HG02870 (cell line): Measurements from ENCODE around the gene PDE8A.

ENCODE experiments used
- ATAC-seq: cut with Tn5 transposase; IDR thresholded peaks from one replicate; pipeline ENCODE4 v1.9.1; 2021; ENCODE audit warnings: mild to moderate bottlenecking, moderate library complexity; ENCODE audit not compliant: unreplicated experiment

Gene PDE8A

DNA sequence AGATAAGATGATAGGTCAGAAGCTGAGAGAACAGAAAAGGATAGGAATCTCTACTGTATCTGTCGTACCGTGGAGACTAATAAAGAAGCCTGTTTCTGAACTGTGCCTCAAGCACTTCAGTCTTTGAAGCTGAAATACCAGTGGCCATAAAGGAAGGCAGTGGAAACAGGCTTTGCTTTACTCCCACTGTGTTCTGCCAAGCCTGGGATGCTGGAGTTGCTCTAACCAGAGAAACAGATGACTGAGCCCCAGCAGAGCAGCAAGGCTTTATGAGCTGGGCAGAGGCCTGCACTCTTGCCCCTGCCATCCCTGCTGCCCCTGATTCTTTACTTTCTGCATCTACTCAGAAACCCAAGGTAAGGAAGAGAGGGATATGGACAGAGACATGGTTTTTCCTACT lies 89.4 kb downstream of the PDE8A start:
- no peak for ATAC-seq

- no peak for ATAC-seq
These were observed 89.8 kb downstream of the PDE8A start for GRCh38 chr15:85071504-85071903.

DNA sequence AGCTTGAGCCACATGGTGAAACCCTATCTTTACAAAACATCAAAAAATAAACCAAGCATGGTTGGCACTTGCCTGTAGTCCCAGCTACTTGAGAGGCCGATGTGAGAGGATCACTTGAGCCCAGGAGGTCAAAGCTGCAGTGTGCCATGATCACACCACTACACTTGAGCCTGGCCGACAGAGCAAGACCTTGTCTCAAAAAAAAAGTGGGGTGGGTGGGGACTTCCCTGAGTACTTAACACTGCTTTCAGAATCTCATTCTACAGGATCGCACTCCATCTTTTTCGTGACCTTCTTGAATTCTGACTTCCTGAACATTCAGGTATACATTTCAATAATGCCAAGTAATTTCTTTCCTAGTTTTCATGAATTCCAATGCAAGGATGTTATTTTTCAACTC lies 91.3 kb downstream of the PDE8A start:
- no peak for ATAC-seq

GRCh38 chr15:85073556-85074194 lies 92.0 kb downstream of the PDE8A start:
- no peak for ATAC-seq

- no peak for ATAC-seq
These were observed 105.2 kb downstream of the PDE8A start for GRCh38 chr15:85086855-85087254.

- ATAC-seq: no peak
These were observed 106.6 kb downstream of the PDE8A start for GRCh38 chr15:85088300-85088699.

- ATAC-seq: no peak
These were observed 108.4 kb downstream of the PDE8A start for GRCh38 chr15:85089929-85090597.

- no peak for ATAC-seq
These were observed 110.3 kb downstream of the PDE8A start for GRCh38 chr15:85091990-85092389.

- ATAC-seq: no peak
These were observed 113.0 kb downstream of the PDE8A start for GRCh38 chr15:85094685-85095084.

DNA sequence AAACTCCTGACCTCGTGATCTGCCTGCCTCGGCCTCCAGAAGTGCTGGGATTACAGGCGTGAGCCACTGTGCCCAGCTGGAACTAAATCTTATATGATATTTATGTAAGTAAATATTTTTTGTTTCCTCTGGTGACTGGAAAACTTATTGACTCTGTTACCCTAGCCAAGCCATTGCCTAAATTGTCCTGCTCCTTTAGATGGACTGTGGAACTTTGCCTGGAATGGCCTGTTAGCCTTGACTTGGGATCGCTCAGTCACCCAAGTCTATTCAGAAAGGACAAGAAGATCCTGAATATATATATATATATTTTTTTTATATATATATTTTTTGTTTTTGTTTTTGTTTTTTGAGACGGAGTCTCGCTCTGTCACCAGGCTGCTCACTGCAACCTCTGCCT lies 113.9 kb downstream of the PDE8A start:
- ATAC-seq: no peak

DNA sequence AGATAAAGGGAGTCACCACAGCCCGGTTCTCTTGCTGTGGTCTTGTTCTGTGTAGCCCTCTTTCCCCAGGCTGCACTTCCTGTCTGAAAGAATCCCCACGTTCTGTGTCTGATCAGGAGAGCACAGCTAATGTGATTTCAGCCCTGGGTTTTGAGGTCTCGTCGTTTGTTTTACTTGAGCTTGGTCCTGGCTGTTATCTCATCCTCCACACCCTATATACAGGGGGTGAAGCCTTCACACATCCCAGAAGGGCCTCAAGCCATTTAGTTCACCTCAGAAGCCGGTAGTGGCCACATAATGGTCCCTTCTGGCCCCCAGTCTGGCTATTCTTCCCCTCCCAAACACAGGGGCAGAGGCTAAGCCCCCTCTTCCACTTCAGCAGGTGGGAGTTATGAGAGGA lies 115.6 kb downstream of the PDE8A start:
- no peak for ATAC-seq

DNA sequence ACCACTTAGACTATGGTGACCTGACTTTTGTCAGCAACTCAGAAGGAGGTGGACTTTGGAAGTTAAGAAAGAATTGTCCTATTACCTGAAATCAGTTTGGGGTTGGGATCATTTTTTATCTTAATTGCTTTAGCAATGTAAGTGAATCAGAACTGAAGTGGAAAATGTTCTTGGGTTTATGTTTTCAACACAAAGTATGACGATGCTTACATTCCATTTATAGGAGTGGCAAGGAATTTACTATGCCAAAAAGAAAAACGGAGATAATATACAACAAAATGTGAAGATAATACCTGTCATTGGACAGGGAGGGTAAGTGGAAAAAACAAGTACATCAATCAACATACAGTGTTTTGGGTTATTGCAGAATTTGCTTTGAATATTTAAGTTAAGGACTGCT lies 116.1 kb downstream of the PDE8A start:
- no peak for ATAC-seq

DNA sequence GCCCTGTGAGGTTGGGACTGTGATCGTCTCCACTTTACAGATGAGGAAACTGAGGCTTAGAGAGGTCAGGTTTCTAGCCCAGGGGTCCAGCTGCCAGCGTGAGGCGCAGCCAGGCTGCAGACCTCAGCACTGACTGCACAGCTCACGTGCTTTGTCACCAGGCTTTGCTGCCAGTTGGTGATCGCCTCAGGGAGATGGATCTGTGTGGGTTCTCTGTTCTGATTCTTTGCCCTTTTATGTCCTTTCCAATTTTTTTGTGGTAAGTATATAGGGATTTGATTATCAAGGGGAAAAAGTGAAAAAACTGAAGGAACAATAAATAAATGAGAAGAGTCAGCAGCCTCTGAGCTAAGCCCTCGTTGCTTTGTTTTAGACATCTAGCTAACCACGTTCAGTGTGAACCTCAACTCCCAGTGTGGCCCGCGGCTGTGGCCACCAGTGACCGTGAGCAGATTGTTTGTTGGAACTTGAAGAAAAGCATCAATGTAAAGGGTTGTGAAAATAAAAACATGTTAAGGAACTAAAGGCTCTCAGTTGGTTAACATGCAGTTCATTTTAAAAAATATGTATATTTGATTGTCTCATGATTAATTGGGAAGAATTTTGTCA lies 117.6 kb downstream of the PDE8A start:
- ATAC-seq: no peak

- no peak for ATAC-seq
These were observed 118.7 kb downstream of the PDE8A start for GRCh38 chr15:85100186-85100937.

DNA sequence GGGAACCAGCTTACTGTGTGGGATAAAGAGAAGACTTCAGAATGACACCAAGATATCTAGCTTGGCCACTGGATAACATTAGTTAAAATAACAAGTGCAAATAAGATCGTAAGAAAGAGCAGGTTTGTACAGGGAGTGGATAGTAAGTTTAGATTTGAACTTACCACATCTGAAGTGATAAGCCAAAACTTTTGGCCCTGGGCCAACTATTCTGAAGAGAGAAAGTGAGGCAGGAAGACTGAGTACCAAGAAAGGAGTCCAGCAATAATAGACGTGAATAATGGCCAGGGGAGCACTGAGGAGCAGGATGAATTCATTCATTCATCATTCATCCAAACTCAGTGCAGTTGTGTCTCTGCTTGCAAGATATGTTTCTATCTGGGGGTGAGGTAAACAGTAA lies 122.9 kb downstream of the PDE8A start:
- no peak for ATAC-seq

DNA sequence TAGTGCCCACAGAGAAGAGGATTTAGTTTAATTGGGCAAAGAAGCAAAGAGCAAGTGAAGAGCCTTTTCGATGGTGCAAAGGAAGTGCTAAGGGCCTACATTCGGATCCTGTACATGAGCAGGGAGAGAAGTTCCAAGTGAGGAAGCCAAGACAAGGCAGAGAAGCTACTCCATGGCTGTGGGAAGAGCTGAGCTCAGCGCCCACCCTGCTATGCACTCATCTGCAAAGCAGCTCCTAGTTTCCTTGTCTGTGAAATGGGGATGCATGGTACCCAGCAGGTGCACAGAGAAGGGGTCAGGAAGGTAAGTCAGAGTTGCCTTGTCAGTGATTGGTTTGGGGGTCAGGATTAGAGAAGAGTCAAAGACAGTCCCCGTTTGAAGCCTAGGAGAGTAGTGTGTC lies 126.5 kb downstream of the PDE8A start:
- no peak for ATAC-seq

- no peak for ATAC-seq
These were observed 127.7 kb downstream of the PDE8A start for GRCh38 chr15:85109333-85109732.

DNA sequence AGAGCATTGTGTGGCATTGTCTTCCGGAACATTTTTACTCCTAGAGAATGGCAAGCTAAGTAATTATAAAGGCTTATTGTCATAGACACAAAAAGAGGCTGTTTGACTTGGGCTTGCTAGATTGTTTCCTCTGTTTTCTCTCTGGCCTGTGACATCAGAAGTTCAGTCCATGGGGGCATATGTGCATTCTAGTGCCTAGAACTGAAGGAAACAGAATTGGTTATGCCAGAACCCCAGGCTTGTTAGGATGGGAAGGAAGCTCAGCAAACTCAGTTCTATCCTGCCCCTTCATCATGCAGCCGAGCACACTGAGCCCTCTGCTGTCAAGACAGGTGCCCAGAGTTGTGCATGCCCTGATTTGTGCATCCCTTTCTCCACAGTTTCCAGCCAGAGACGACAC lies 131.3 kb downstream of the PDE8A start:
- ATAC-seq: no peak

- no peak for ATAC-seq
These were observed 133.2 kb downstream of the PDE8A start for GRCh38 chr15:85114886-85115285.

GRCh38 chr15:85116066-85116465 lies 134.4 kb downstream of the PDE8A start:
- no peak for ATAC-seq

GRCh38 chr15:85116494-85116893 lies 134.8 kb downstream of the PDE8A start:
- no peak for ATAC-seq
